SU-DHL-6 (cell line): ENCODE data around the gene CDC25A.

Source experiments
- H2AFZ ChIP-seq: fragments of 200-600 bp; sonication (generic); 2 replicates; pipeline ENCODE4 v1.6.1; 2014; ENCODE audit warnings: low read depth, mild to moderate bottlenecking, moderate library complexity, mixed read lengths, antibody characterized with exemption, low read length; ENCODE audit not compliant: severe bottlenecking
- H3F3A ChIP-seq: fragments of 200-600 bp; shearing (Covaris generic); 2 replicates; pipeline ENCODE4 v1.6.0; 2016; ENCODE audit warnings: antibody characterized with exemption, mild to moderate bottlenecking; ENCODE audit not compliant: insufficient read depth
- H3K27ac ChIP-seq: fragments of 200-600 bp; sonication (generic); 2 replicates; pipeline ENCODE4 v1.5.1; 2016; ENCODE audit warnings: low read depth, mild to moderate bottlenecking, low read length, moderate library complexity, mixed read lengths
- H3K27me3 ChIP-seq: fragments of 200-600 bp; sonication (generic), shearing (Covaris generic); 2 replicates; pipeline ENCODE4 v1.6.0; 2014; ENCODE audit warnings: mild to moderate bottlenecking, low read length
- H3K36me3 ChIP-seq: fragments of 200-600 bp; sonication (generic); 2 replicates; pipeline ENCODE4 v1.6.1; 2014; ENCODE audit warnings: mild to moderate bottlenecking, low read length, mixed read lengths
- H3K4me2 ChIP-seq: fragments of 300-600, 200-600 bp; shearing (Covaris generic), sonication (generic); 2 replicates; pipeline ENCODE4 v1.6.0; 2014; ENCODE audit warnings: low read length, low read depth, mild to moderate bottlenecking; ENCODE audit not compliant: poor library complexity, severe bottlenecking
- H3K4me3 ChIP-seq: fragments of 200-600 bp; sonication (generic); 2 replicates; pipeline ENCODE4 v1.5.1; 2014; ENCODE audit warnings: antibody characterized with exemption, low read length, mild to moderate bottlenecking, mixed read lengths; ENCODE audit not compliant: insufficient read depth, poor library complexity, severe bottlenecking
- H3K79me2 ChIP-seq: fragments of 200-600 bp; sonication (generic); 2 replicates; pipeline ENCODE4 v1.6.1; 2014; ENCODE audit warnings: mild to moderate bottlenecking, low read length, moderate library complexity; ENCODE audit not compliant: insufficient read depth
- H3K9ac ChIP-seq: fragments of 200-600 bp; sonication (generic); 2 replicates; pipeline ENCODE4 v1.7.0; 2014; ENCODE audit warnings: mild to moderate bottlenecking, low read length
- H3K9me2 ChIP-seq: fragments of 200-600 bp; sonication (generic); replicated peaks from 2 replicates; pipeline ENCODE4 v1.6.1; 2014; ENCODE audit warnings: low read length; ENCODE audit not compliant: insufficient read depth
- H3K9me3 ChIP-seq: fragments of 200-600 bp; sonication (generic); 2 replicates; pipeline ENCODE4 v1.6.1; 2014; ENCODE audit warnings: low read length, mixed read lengths; ENCODE audit not compliant: insufficient read depth
- H4K20me1 ChIP-seq: fragments of 200-600 bp; sonication (generic); 2 replicates; pipeline ENCODE4 v1.6.1; 2014; ENCODE audit warnings: low read depth, mild to moderate bottlenecking, antibody characterized with exemption, low read length, moderate library complexity, mixed read lengths
- CTCF ChIP-seq: fragments of 200-600 bp; sonication (generic); IDR thresholded peaks from one replicate; pipeline ENCODE4 v1.5.1; 2017; ENCODE audit warnings: antibody characterized with exemption, mild to moderate bottlenecking, low read length, moderate library complexity; ENCODE audit not compliant: insufficient read depth, poor library complexity, severe bottlenecking
- EZH2phosphoT487 ChIP-seq: fragments of 200-600 bp; sonication (generic), shearing (Covaris generic); conservative IDR thresholded peaks from 2 replicates; pipeline ENCODE4 v1.6.1; 2018; ENCODE audit warnings: mild to moderate bottlenecking, antibody characterized with exemption, low read length, moderate library complexity, mixed read lengths

CDC25A gene

GRCh38 chr3:48122504-48122903, 65.7 kb downstream of the CDC25A start:
- Histone ChIP-seq H2AFZ (no peak overlapping the region), H3F3A (no peaks in the 10 kb centered on the region), H3K9ac (no peak overlapping the region), H3K4me2 (no peak overlapping the region), H3K9me2 (no peaks in the 10 kb centered on the region), H3K9me3 (no peaks in the 10 kb centered on the region), H3K27ac (no peak overlapping the region), H4K20me1 (no peaks in the 10 kb centered on the region), H3K4me3 (no peak overlapping the region), H3K79me2 (no peaks in the 10 kb centered on the region), H3K36me3 (no peaks in the 10 kb centered on the region), H3K27me3 (no peaks in the 10 kb centered on the region)
- TF ChIP-seq EZH2phosphoT487 = no peak

GRCh38 chr3:48120223-48120622, 68.0 kb downstream of the CDC25A start:
- Histone ChIP-seq H4K20me1 (no peaks in the 10 kb centered on the region), H3K79me2 (no peaks in the 10 kb centered on the region), H3K9ac (no peak overlapping the region), H3K9me2 (no peaks in the 10 kb centered on the region), H3K4me2 (no peak overlapping the region), H3K9me3 (no peaks in the 10 kb centered on the region), H3K27me3 (no peaks in the 10 kb centered on the region), H3K27ac (no peak overlapping the region), H3K36me3 (no peaks in the 10 kb centered on the region), H2AFZ (no peak overlapping the region), H3K4me3 (no peak overlapping the region), H3F3A (no peaks in the 10 kb centered on the region)
- TF ChIP-seq EZH2phosphoT487 = no peak
- no peak for TF ChIP-seq CTCF

- Histone ChIP-seq H3K9me2 (no peaks in the 10 kb centered on the region), H3K4me2 (no peak overlapping the region), H4K20me1 (no peaks in the 10 kb centered on the region), H2AFZ (no peak overlapping the region), H3K9ac (no peak overlapping the region), H3K27ac (no peak overlapping the region), H3K27me3 (no peaks in the 10 kb centered on the region), H3K4me3 (no peak overlapping the region), H3K9me3 (no peaks in the 10 kb centered on the region), H3F3A (no peaks in the 10 kb centered on the region), H3K79me2 (no peaks in the 10 kb centered on the region), H3K36me3 (no peaks in the 10 kb centered on the region)
- no peak for TF ChIP-seq EZH2phosphoT487
- no peak for TF ChIP-seq CTCF
Observed at GRCh38 chr3:48119505-48120193, 68.6 kb downstream of the CDC25A start.

GRCh38 chr3:48118928-48119327, 69.3 kb downstream of the CDC25A start:
- no peak overlapping the region for H3K4me2 ChIP-seq
- H3K9me2 ChIP-seq = no peaks in the 10 kb centered on the region
- no peaks in the 10 kb centered on the region for H3K79me2 ChIP-seq
- no peaks in the 10 kb centered on the region for H3F3A ChIP-seq
- no peaks in the 10 kb centered on the region for H3K36me3 ChIP-seq
- no peaks in the 10 kb centered on the region for H4K20me1 ChIP-seq
- H3K9ac ChIP-seq = no peak overlapping the region
- TF ChIP-seq CTCF = no peak
- no peak for TF ChIP-seq EZH2phosphoT487
- H2AFZ ChIP-seq = no peak overlapping the region
- no peak overlapping the region for H3K4me3 ChIP-seq
- H3K27me3 ChIP-seq = no peaks in the 10 kb centered on the region
- no peak overlapping the region for H3K27ac ChIP-seq
- no peaks in the 10 kb centered on the region for H3K9me3 ChIP-seq
